HL-60 (cell line): Measurements from ENCODE around the gene ITIH3. TPM values are rescaled to one million over a fixed set of nuclear protein-coding genes. Genes with fewer than 3 reads are reported as not detected.

Experiments
- DNase-seq, 2 experiments: peaks; one replicate each; pipeline ENCODE4 v3.0.0-alpha.2; 2010 to 2020; ENCODE audit warnings: low read depth in 1 of 2, low spot score in 1 of 2
- H3K27ac ChIP-seq: fragments of 250-450 bp; sonication (Bioruptor Pico); replicated peaks from 2 replicates; pipeline ENCODE4 v1.5.1; 2020; ENCODE audit warnings: mild to moderate bottlenecking, moderate library complexity
- H3K27me3 ChIP-seq: fragments of 250-450 bp; sonication (Bioruptor Pico); 2 replicates; pipeline ENCODE4 v1.5.1; 2021; ENCODE audit warnings: mild to moderate bottlenecking, moderate library complexity; ENCODE audit not compliant: insufficient read depth, poor library complexity, severe bottlenecking
- H3K4me3 ChIP-seq: replicated peaks from 2 replicates; pipeline ENCODE4 v1.5.1; 2011; ENCODE audit warnings: mild to moderate bottlenecking, control low read depth, low read length; ENCODE audit not compliant: insufficient read depth
- GABPA ChIP-seq: IDR thresholded peaks from 2 replicates; pipeline ENCODE4 v1.6.1; 2012; ENCODE audit warnings: low read depth
- POLR2AphosphoS5 ChIP-seq: IDR thresholded peaks from 2 replicates; pipeline ENCODE4 v1.6.1; 2012; ENCODE audit warnings: low read depth
- SPI1 ChIP-seq: IDR thresholded peaks from 2 replicates; pipeline ENCODE4 v1.6.1; 2012; ENCODE audit warnings: low read depth, mild to moderate bottlenecking, borderline replicate concordance
- microRNA-seq: library from miRNA; unstranded; fragments of <30 nt; microRNA quantifications from one replicate; pipeline ENCODE4, GENCODE V29; 2018
- TF ChIP-seq, protein P1 (sequence below): IDR thresholded peaks from 2 replicates; pipeline ENCODE4 v1.6.1; 2012; ENCODE audit warnings: low read depth; ENCODE audit not compliant: insufficient replicate concordance
- TF ChIP-seq, protein P2 (sequence below): IDR thresholded peaks from one replicate; pipeline ENCODE4 v1.5.1; 2011; ENCODE audit warnings: low read length, control low read depth, inconsistent platforms; ENCODE audit not compliant: insufficient read depth

The ITIH3 gene

DNA sequence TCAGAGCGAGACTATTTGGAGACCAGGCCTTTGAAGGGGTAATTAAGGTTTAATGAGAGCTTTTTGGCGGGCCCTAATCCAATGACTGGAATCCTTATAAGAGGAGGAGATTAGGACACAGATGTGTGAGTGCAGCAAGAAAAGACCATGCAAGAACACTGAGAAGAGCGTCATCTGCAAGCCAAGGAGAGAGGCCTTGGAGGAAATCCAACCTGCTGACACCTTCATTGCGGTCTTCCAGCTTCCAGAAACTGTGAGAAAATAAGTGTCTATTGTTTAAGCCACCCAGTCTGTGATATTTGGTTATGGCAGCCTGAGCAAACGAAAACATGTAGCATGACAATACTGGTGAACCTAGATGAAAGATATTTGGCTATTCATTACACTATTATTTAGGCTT, 63.3 kb downstream of the ITIH3 start:
- H3K27ac ChIP-seq, result no peak overlapping the region
- no peak overlapping the region for H3K4me3 ChIP-seq
- no peak for DNase-seq
- H3K27me3 ChIP-seq, result no peaks in the 10 kb centered on the region
- TF ChIP-seq, protein P1, sequence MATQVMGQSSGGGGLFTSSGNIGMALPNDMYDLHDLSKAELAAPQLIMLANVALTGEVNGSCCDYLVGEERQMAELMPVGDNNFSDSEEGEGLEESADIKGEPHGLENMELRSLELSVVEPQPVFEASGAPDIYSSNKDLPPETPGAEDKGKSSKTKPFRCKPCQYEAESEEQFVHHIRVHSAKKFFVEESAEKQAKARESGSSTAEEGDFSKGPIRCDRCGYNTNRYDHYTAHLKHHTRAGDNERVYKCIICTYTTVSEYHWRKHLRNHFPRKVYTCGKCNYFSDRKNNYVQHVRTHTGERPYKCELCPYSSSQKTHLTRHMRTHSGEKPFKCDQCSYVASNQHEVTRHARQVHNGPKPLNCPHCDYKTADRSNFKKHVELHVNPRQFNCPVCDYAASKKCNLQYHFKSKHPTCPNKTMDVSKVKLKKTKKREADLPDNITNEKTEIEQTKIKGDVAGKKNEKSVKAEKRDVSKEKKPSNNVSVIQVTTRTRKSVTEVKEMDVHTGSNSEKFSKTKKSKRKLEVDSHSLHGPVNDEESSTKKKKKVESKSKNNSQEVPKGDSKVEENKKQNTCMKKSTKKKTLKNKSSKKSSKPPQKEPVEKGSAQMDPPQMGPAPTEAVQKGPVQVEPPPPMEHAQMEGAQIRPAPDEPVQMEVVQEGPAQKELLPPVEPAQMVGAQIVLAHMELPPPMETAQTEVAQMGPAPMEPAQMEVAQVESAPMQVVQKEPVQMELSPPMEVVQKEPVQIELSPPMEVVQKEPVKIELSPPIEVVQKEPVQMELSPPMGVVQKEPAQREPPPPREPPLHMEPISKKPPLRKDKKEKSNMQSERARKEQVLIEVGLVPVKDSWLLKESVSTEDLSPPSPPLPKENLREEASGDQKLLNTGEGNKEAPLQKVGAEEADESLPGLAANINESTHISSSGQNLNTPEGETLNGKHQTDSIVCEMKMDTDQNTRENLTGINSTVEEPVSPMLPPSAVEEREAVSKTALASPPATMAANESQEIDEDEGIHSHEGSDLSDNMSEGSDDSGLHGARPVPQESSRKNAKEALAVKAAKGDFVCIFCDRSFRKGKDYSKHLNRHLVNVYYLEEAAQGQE, result no peak
- TF ChIP-seq, protein P2, sequence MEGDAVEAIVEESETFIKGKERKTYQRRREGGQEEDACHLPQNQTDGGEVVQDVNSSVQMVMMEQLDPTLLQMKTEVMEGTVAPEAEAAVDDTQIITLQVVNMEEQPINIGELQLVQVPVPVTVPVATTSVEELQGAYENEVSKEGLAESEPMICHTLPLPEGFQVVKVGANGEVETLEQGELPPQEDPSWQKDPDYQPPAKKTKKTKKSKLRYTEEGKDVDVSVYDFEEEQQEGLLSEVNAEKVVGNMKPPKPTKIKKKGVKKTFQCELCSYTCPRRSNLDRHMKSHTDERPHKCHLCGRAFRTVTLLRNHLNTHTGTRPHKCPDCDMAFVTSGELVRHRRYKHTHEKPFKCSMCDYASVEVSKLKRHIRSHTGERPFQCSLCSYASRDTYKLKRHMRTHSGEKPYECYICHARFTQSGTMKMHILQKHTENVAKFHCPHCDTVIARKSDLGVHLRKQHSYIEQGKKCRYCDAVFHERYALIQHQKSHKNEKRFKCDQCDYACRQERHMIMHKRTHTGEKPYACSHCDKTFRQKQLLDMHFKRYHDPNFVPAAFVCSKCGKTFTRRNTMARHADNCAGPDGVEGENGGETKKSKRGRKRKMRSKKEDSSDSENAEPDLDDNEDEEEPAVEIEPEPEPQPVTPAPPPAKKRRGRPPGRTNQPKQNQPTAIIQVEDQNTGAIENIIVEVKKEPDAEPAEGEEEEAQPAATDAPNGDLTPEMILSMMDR, result no peak
- TF ChIP-seq SPI1 (no peak), POLR2AphosphoS5 (no peak), GABPA (no peak)

Small RNA genes lying within 50 kb of the gene (microRNA-seq; reads per million reads assigned to microRNA genes)
- gene MIR8064, result not detected
